ENCODE data around the gene MED15. TPM values are rescaled to one million over a fixed set of nuclear protein-coding genes. Genes with fewer than 3 reads are reported as not detected.

MED15 gene
- total and polyA plus RNA-seq, 12 donors = 22.5 to 203 (median 82.2) TPM

- H3K27ac ChIP-seq = no peak overlapping the region
- intact Hi-C loops (cut with DNase I) = no loop called here
- TF ChIP-seq POLR2A (IDR thresholded peaks at IDR 0.05) = no peak
- TF ChIP-seq, protein P1, sequence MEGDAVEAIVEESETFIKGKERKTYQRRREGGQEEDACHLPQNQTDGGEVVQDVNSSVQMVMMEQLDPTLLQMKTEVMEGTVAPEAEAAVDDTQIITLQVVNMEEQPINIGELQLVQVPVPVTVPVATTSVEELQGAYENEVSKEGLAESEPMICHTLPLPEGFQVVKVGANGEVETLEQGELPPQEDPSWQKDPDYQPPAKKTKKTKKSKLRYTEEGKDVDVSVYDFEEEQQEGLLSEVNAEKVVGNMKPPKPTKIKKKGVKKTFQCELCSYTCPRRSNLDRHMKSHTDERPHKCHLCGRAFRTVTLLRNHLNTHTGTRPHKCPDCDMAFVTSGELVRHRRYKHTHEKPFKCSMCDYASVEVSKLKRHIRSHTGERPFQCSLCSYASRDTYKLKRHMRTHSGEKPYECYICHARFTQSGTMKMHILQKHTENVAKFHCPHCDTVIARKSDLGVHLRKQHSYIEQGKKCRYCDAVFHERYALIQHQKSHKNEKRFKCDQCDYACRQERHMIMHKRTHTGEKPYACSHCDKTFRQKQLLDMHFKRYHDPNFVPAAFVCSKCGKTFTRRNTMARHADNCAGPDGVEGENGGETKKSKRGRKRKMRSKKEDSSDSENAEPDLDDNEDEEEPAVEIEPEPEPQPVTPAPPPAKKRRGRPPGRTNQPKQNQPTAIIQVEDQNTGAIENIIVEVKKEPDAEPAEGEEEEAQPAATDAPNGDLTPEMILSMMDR (IDR thresholded peaks at IDR 0.05) = no peak
- no peaks in the 10 kb centered on the region for H3K9me3 ChIP-seq (replicated peaks in 1 of 3)
- WGBS, 4 donors = 82 to 87% (median 83%) methylated on average over 7 to 14 of the region's 14 CpGs
- peaks cover 0 to 16% of the 10 kb centered on the region in 2 donors for H3K4me1 ChIP-seq (replicated peaks in 1 of 2)
- no peak overlapping the region for H3K4me3 ChIP-seq
- no peaks in the 10 kb centered on the region for H3K27me3 ChIP-seq
- peak in 2 of 7 donors; percentile 12 to 48 for DNase-seq
- H3K36me3 ChIP-seq (replicated peaks in 1 of 2) = peaks cover 0 to 89% of the 10 kb centered on the region in 2 donors
Measured at GRCh38 chr22:20579273-20580120, 72.1 kb downstream of the MED15 start.

GRCh38 chr22:20580179-20580578 is 72.8 kb downstream of the MED15 start:
- no peak overlapping the region for H3K4me3 ChIP-seq
- WGBS, 4 donors = 90 to 98% (median 94%) methylated on average over 5 to 7 of the region's 7 CpGs
- no peak overlapping the region for H3K27ac ChIP-seq
- no peaks in the 10 kb centered on the region for H3K27me3 ChIP-seq
- peaks cover 0 to 16% of the 10 kb centered on the region in 2 donors for H3K4me1 ChIP-seq (replicated peaks in 1 of 2)
- H3K9me3 ChIP-seq (replicated peaks in 1 of 3) = no peaks in the 10 kb centered on the region
- intact Hi-C loops (cut with DNase I) = no loop called here
- H3K36me3 ChIP-seq (replicated peaks in 1 of 2) = peaks cover 0 to 89% of the 10 kb centered on the region in 2 donors
- no peak for TF ChIP-seq POLR2A (IDR thresholded peaks at IDR 0.05)
- TF ChIP-seq, protein P1 (IDR thresholded peaks at IDR 0.05) = no peak
- peak in 1 of 7 donors; percentile 11 for DNase-seq

GRCh38 chr22:20580611-20581502 is 73.4 kb downstream of the MED15 start:
- WGBS, 4 donors = 88 to 92% (median 90%) methylated on average over 9 to 19 of the region's 19 CpGs
- no peak overlapping the region for H3K27ac ChIP-seq
- H3K4me3 ChIP-seq = no peak overlapping the region
- peaks cover 6 to 16% of the 10 kb centered on the region in 2 donors for H3K4me1 ChIP-seq (replicated peaks in 1 of 2)
- peaks cover 0 to 89% of the 10 kb centered on the region in 2 donors for H3K36me3 ChIP-seq (replicated peaks in 1 of 2)
- H3K27me3 ChIP-seq = no peaks in the 10 kb centered on the region
- intact Hi-C loops (cut with DNase I) = no loop called here
- H3K9me3 ChIP-seq (replicated peaks in 1 of 3) = no peaks in the 10 kb centered on the region
- DNase-seq = no peak
- TF ChIP-seq, protein P1 (IDR thresholded peaks at IDR 0.05) = no peak
- no peak for TF ChIP-seq POLR2A (IDR thresholded peaks at IDR 0.05)
